CD4-positive, alpha-beta T cell treated with Interleukin-4 for 4 hours (primary cell): ENCODE results near the gene BLM.
"Not testable (repeated sequence)": the region's sequence is repeated elsewhere in the genome, so short reads cannot be mapped to it uniquely, and the experiment has no call there.

Experiments used
- DNase-seq: peaks from one replicate; pipeline ENCODE4 v3.0.0-alpha.2; 2020

BLM gene

DNA sequence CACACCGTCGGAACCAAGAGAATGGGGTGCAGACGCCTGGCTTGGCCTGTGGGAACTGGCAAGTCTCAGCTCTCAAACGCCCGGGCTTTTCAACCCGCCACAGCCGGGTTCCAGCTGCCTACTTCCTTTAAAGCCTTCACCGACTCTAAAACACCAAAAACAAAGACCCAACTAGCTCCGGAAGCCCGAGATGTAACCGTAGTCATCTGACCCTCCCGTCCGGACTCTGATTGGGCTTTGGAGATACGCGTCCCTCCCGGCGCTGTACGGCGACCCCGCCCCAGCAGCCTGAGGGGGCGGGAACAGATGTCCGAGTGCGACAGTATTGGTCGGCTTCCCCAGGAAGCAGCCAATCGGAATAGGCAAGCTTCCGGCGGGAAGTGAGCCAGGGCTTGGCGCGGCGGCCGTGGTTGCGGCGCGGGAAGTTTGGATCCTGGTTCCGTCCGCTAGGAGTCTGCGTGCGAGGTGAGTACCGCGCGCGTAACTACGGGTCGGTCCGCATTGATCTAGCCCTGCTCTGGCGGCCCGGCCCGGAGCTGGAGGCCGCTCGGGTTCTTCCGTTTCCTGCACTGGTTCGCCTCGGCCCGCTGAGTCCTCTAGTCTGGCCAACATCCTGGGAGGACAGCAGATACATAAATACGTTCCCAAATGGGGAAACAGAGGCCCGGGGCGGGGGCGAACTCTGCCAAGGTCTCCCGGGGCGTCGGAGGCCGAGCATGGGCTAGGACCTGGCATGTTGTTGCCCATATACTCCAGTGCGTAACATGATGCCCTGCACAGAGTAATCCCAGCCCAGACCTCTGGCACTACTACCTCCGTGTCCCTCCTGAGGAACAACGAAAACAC, at the start of gene BLM:
BLM (plus strand) TSS at position 371 of the 846 bp plus-strand sequence. CDS start 30,047 bp downstream, outside the sequence.
- peak; percentile 96 for DNase-seq

DNA sequence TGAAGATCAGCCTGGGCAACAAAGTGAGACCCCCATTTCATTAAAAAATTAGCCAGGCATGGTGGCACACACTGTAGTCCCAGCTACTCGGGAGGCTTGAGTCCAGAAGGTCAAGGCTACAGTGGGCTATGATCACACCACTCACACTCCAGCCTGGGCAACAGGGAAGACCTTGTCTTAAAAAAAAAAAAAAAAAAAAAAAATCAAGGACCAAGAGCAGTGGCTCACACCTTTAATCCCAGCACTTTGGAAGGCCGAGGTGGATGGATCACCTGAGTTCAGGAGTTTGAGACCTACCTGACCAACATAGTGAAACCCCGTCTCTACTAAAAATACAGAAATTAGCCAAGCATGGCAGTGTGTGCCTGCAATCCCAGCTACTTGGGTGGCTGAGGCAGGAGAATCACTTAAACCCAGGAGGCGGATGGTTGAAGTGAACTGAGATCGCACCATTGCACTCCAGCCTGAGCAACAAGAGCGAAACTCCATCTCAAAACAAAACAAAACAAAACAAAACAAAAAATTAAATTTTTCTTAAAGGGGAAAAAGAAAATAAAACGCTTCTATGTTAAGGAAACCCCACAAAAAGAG, 49.3 kb upstream of the BLM start:
- DNase-seq = not testable (repeated sequence)

DNA sequence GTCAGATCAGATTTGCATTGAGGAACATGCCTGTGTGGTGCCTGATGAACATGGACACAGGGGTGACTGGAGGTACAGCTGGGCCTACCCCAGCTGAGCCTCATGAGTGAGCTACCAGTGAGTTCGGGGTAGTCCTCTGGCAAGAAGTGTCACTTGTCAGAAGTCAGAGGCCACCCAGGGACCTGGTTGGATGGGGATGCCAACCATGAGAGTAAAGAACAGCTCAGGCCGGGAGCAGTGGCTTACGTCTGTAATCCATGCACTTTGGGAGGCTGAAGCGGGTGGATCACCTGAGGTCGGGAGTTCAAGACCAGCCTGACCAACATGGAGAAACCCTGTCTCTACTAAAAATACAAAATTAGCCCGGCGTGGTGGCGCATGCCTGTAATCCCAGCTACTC, 46.5 kb upstream of the BLM start:
- DNase-seq = not testable (repeated sequence)

DNA sequence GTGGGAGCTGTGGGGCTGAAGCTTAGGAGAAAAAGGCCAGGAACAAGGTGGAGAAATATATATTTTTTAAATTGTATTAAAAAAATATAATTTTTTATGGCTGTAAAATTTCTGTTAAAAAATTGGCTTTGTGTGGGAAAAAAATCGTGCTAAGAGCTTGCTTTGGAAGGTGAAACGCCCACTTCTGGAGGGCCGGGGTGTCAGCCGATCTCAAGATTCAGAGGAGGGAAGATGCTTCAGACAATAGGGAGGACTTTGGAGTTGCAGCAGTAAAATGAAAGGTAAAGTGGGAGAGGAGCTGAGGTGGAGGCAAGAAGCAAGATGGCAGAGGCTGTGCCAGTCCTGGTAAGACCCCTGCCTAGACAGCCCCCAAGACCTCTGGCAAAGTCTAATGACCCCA, 45.9 kb upstream of the BLM start:
- DNase-seq = no peak

DNA sequence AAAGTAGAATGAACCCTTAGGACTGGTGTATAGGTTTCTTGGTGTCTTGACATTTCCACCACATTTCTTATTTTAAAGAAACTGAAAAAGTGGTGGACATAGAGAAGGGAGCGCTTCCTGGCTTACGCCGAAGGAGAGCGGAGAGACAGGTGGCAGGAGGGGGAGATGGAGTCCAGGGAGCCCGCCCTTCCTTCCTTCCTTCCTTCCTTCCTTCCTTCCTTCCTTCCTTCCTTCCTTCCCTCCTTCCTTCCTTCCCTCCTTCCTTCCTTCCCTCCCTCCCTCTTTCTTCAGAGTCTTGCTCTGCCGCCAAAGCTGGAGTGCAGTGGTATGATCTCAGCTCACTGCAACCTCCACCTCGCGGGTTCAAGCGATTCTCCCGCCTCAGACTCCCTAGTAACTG, 43.8 kb upstream of the BLM start:
- not testable (repeated sequence) for DNase-seq

DNA sequence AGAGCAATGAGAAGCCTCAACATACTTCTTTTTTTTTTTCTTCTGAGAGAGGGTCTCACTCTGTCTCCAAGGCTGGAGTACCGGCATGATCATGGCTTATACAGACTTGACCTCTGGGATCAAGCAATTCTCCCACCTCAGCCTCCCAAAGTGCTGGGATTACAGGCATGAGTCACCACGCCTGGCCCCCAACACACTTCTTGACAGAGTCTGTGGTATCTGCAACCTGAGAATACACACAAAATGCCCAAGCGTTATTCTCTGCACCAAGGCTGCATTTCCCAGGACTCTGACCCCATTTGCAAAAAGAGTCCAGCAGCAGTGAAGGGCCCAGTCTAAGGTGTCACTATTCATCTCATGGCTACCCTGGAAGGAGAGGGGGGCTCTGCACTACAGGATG, 42.7 kb upstream of the BLM start:
- DNase-seq = no peak

DNA sequence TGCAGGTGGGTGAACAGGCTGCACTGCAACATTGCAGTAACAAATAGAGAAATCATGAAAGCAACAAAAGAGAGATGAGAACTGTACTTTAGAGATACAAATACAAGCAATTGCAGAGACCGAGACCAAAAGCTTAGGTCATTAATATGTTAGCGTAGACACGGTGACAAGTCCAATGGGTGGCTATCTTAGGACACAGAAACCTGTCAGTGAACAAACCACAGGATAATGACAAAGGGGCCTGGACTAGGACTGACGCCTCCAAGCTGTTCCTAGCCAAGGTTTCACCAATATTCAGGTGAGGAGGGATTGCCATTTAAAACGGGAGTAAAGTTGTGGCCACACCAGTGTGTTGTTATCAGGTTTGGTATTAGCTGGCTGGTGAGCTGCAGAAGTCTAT, 41.7 kb upstream of the BLM start:
- DNase-seq = no peak

DNA sequence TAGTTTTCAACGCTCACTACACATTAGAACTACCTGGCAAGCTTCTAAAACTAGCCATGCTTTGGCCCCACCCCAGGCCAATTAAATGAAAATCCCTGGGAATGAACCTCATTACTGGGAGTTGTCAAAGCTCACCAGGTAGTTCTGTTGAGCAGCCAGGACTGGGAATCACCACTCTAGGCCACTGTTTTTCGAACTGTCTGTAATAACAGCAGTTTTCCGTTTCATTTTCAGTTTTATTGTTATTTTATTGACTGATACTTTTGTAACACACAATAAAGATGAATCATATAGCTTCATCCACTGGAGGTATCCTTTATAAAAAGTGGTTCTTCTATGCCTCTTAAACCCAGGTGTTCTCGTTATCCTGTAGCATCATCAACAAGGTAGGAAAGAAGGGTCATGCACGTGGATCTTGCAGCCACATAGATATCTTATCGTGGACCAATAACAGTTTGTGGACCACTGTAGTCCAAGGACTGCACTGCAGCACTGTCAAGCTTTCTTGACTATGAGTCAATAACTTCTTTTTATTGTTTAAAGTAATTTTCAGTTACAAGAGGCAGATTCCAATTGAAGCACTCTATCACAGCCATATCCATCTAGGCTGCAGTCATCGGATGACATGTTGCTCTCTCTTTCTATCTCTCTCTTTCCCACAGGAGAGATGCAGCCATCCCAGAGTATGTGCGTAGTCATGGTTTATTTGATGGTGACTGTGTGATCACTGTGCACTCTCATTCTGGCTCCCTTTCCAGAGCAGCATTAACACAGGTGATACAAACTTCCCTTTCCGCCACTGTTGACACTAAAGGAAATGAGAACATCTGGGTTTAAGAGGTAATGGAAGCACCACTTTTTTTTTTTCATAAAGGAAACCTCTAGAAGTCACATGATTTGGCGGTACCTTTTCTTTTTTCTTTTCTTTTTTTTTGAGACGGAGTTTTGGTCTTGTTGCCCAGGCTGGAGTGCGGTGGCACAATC, 39.0 kb upstream of the BLM start:
- peak; percentile 36 for DNase-seq

DNA sequence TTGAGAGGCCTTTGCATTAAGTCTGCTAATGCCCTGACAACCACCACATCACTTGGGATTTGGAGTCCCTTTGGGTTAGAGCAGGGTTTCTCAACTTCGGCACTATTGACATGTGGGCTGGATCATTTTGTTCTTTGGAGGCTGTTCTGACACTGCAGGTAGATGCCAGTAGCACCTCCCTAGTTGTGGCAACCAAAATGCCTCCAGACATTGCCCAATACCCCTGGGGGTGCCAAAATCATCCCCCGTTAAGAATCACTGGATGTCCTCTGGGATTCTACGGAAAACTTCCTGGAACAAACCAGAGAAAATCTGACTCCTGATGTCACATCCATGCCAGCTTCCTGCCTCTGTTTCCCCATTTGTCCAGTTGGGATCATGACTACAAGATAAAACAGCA, 37.2 kb upstream of the BLM start:
- DNase-seq = no peak

DNA sequence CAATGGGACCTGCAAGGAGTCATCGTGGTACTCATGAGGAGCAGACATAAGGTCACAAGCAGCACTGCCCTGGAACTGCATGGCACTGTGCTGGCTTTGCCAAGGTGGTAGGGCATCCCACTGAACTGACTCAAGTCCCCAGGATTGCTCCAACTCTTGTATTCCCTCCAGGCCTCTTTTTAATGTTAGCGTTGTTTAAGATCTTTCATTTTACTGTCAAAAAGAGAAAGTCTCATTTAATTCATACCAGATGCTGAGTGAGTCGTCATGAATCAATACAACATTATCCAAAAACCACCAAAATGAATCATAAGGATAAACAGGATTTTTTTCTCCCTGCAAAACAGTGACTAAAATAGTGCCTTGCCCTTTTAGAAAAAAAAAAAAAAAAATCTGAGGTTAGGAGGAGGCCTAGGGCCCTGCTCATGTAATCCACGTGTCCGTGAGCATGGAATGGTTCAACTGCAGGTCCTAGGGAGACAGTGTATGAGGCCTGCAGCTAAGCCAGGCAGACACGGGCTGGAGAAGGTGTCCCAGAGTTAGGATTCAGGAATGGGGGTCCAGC, 36.7 kb upstream of the BLM start:
- DNase-seq = no peak

DNA sequence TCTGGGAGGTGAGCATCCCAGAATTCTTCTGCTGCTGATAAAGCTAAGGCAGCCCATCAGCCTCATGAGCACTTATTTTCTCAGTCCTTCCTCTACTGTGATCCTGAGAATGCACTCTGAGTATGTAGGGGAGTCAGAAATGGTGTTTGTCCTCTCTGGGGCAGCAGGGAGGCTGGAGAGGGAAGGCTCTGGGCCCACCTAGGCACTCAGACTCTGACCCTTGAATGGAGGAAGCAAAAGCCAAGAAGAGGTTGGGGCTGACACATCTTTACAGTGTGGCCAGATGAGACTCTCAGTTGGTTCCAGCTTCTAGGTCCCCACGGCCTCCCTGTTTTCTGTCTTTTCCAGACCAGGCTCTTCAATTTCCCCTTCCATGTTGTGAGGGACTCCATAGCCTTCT, 36.1 kb upstream of the BLM start:
- DNase-seq = no peak

DNA sequence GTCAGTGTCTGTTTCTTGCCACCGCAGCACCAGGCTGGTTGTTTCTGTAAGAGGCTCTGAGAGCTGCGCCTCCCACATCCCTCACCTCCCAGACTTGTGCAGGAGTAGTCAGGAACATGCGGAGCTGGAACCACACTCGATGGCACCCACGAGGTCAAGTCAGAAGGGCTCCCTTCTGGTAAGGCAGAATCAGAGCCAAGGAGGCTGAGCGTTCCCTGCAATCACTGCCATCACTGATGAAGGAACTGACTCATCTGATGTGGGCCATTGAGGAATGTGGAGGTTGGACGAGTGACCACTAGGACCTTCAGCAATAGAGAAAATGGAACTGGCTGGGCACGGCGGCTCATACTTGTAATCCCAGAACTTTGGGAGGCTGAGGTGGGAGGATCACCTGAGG, 35.7 kb upstream of the BLM start:
- no peak for DNase-seq

DNA sequence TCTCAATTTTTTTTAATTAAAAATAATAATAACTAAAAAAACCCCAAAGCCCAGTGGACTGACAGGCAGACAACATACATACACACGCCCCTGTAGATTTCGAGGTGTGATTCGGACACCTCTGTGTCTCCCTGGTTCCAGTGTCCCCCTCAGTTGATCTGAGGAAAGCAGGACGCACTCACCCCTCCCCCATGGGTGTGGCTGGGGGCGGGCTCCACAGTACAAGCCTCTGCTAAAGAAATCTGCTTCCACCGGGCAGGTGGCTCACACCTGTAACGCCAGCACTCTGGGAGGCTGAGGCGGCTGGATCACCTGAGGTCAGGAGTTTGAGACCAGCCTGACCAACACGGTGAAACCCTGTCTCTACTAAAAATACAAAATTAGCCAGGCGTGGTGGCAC, 33.8 kb upstream of the BLM start:
- DNase-seq = no peak

DNA sequence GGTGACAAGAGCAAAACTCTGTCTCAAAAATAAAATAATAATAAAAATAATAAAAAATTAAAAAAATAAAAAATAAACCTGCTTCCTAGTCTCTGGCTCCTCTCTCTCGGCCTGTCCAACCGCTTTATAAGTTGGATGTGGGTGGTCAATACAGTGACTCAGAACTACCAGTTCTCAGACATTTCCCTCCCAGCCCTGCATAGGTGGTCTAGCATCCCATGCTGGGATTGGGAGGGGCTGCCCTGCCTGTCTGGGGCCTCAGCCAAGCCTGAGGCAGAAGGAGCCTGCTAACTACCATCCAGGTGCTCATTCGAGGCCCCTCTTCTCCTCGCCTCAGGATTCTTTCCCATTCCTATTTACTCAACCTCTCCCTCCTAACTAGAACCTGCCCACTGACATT, 33.3 kb upstream of the BLM start:
- no peak for DNase-seq

DNA sequence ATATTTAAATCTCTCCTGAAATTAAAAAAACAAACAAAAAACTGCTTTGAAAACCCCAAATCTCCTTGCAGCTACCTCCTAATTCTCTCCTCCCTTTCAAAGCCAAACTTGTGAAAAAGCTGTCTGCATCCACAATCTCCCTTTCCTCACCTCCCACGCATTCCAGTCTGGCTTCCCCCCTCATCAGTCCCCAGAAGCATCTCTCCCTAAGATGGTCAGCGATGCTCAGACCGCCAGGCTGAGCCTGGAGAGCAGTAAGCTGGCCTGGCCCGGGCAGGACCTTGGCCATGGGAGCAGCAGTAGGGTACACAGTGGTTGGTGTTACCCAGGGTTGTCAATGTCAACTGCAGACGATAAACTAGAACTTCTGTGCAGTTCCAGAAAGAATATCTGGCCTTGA, 32.9 kb upstream of the BLM start:
- no peak for DNase-seq

DNA sequence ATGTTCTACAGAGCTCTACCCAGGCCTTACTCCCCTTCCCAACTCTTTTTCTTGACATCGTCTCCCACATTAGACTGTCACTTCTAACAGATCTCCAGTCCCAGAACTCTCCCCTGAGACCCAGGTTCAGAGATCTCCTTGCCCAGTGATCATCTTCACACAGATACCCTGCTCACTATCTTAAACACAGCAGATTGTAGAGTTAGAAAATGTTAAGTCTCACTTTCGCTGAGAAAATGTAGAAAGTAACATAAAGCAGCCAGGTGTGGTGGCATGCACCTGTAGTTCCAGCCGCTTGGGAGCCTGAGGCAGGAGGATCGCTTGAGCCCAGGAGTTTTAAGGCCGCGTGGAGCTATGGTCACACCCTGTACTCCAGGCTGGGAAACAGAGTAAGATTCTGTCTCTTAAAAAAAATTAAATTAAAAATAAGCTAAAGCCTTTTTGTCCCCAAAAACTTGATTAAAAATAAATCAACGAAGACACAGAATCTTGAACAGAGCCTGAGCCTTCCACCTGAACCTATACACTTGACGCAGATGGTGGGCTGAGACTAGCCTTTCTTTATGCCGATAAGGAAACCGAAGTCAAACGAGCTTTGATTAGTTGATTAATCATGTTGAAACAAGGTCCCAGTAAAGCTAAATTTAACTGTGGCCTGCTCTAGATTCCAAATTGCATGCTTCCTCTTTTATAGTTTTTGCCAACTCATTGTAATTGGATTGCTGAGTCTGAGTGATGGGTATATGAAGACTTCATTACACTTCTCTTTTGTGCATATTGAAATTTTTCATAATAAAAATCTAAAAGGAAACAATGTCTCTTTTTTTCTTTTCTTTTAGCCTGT, 31.3 kb upstream of the BLM start:
- no peak for DNase-seq

DNA sequence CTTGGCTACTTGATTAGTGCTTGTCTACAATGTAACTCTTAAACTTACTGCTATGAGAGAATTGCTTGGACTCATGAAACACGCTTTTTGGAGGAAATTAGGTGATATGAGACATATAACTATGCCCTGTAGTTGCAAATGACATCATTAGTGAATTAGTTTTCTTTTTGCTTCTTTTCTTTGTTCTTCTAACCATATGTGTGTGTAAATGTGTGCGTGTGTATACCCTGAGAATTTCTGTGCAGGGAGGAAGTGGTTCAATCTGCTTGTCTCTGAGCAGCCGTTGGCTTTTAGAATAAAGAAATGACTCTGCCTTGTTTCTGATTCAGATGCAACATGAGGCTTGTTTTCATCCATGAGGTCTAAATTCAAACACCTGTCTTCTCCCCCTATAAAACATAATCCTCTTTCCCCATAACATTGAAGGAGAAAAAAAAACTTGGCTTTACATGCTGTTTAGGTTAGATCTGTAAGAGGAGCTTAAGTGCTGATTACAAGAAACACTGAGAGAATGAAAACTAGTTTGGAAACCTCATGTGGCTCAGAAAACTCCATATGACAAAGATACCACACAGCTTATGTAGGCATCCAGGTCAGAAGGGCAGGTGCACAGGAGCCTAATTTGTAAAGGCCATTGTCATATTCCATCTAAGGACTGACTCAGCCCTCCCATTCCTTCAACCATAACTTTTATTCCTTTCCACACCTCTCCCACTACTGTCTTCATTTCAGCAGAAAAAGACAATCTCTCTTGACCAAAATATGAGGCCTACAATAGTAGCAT, 30.5 kb upstream of the BLM start:
- DNase-seq = peak; percentile 52

DNA sequence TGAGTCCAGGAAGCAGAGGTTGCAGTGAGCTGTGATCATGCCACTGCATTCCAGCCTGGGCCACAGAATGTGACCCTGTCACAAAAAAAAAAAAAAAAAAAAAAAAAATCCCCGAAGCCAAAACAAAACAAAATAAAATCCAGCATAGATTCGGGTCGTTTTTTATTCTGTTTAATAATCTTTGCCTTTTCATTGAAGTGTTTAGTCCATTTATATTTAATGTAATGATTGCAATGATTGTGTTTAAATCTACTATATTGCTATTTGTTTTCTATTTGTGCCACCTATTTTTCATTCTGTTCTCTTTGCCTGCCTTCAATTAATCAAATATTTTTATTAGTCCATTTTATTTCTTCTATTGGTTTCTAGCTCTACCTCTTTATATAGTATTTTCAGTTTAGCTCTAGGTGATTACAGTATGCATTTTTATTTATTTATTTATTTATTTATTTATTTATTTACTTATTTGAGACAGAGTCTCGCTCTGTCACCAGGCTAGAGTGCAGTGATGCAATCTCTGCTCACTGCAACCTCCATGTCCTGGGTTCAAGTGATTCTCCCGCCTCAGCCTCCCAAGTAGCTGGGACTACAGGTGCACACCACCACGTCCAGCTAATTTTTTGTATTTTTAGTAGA, 27.7 kb upstream of the BLM start:
- not testable (repeated sequence) for DNase-seq

DNA sequence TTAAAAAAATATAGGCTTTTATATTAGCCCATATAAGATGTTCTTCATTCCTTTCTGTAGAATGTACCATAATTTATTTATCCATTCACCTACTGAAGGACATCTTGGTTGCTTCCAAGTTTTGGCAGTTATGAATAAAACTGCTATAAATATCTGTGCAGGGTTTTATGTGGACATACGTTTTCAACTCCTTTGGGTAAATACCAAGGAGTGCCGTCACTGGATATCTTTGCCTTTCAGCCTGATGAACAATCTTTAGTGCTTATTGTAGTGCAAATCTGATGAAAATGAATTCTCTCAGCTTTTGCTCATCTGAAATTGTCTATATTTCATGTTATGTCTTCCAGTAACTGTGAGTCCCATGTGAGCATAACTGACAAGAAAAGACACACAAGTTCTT, 26.6 kb upstream of the BLM start:
- no peak for DNase-seq

DNA sequence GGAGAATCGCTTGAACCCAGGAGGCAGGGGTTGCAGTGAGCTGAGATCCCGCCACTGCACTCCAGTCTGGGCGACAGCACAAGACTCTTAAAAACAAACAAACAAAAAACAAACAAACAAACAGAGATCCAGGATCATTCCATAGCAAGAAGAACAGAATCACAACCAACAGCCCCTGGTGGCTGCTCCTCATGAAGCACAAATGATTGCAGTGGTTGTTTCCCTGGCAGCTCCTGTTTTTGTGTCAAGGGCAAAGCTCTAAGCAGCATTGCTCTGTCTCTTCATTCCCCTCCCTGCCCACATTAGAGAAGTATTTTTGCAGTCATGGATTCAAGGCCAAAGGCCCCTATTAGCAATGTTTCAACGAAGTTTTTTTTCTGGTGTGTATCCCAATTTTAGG, 25.8 kb upstream of the BLM start:
- DNase-seq = no peak
